Hematopoietic multipotent progenitor cell (in vitro differentiated cells): ENCODE results near the gene CSRNP2. TPM values are rescaled to one million over a fixed set of nuclear protein-coding genes. Genes with fewer than 3 reads are reported as not detected.
"Not testable (repeated sequence)": the region's sequence is repeated elsewhere in the genome, so short reads cannot be mapped to it uniquely, and the experiment has no call there.

Experiments used
- DNase-seq, 3 donors: peaks; one replicate each; pipeline ENCODE4 v3.0.0-alpha.2; 2011 to 2015; ENCODE audit warnings: low read depth in 2 of 3, low spot score in 2 of 3
- total RNA-seq: library from RNA; depleted of rRNA; stranded (reverse); fragments of >200 nt; gene quantifications from one replicate; pipeline ENCODE4 v1.2.3, GENCODE V29; 2012

Gene CSRNP2
- total RNA-seq = 7.3 TPM

GRCh38 chr12:51083126-51083833 is at the start of gene CSRNP2:
CSRNP2 (minus strand) TSS chr12:51083596; CDS start chr12:51076561, 7,035 bp downstream.
- peak; percentile 90 to 96 (median 94) for DNase-seq

GRCh38 chr12:51132693-51133092 is 49.3 kb upstream of the CSRNP2 start:
- DNase-seq = no peak

- no peak for DNase-seq
Measured at GRCh38 chr12:51131745-51132521, 48.5 kb upstream of the CSRNP2 start.

GRCh38 chr12:51128919-51129318 is 45.5 kb upstream of the CSRNP2 start:
- DNase-seq = no peak

- DNase-seq = no peak
Measured at GRCh38 chr12:51127050-51127729, 43.8 kb upstream of the CSRNP2 start.

- no peak for DNase-seq
Measured at GRCh38 chr12:51126297-51126696, 42.9 kb upstream of the CSRNP2 start.

GRCh38 chr12:51124504-51124903 is 41.1 kb upstream of the CSRNP2 start:
- no peak for DNase-seq

- no peak for DNase-seq
Measured at GRCh38 chr12:51122844-51123243, 39.4 kb upstream of the CSRNP2 start.

GRCh38 chr12:51118706-51119105 is 35.3 kb upstream of the CSRNP2 start:
- DNase-seq = no peak

GRCh38 chr12:51115533-51115932 is 32.1 kb upstream of the CSRNP2 start:
- no peak for DNase-seq

GRCh38 chr12:51108136-51108535 is 24.7 kb upstream of the CSRNP2 start:
- DNase-seq = no peak

GRCh38 chr12:51103977-51104376 is 20.6 kb upstream of the CSRNP2 start:
- DNase-seq = no peak

GRCh38 chr12:51098611-51099010 is 15.2 kb upstream of the CSRNP2 start:
- DNase-seq = no peak

GRCh38 chr12:51090705-51091229 is 7.4 kb upstream of the CSRNP2 start:
- DNase-seq = no peak

- no peak for DNase-seq
Measured at GRCh38 chr12:51087818-51088217, 4.4 kb upstream of the CSRNP2 start.

GRCh38 chr12:51086933-51087332 is 3.5 kb upstream of the CSRNP2 start:
- no peak for DNase-seq

- peak in 1 of 3 donors; percentile 4 for DNase-seq
Measured at GRCh38 chr12:51085757-51086156, 2.4 kb upstream of the CSRNP2 start.

GRCh38 chr12:51082561-51083125 is 753 bp downstream of the CSRNP2 start:
- peak; percentile 6 to 31 (median 22) for DNase-seq

- no peak for DNase-seq
Measured at GRCh38 chr12:51081421-51081820, 2.0 kb downstream of the CSRNP2 start.

- no peak for DNase-seq
Measured at GRCh38 chr12:51080136-51080535, 3.3 kb downstream of the CSRNP2 start.

- DNase-seq = not testable (repeated sequence)
Measured at GRCh38 chr12:51078866-51079265, 4.5 kb downstream of the CSRNP2 start.
